HEK293T (cell line): ENCODE data around the gene YAF2.
"Not testable (repeated sequence)": the region's sequence is repeated elsewhere in the genome, so short reads cannot be mapped to it uniquely, and the experiment has no call there.

Experiments used
- CTCF ChIA-PET: fragments of 350-600 bp; formaldehyde crosslinking; extraction: SDS; loops from one replicate; lab custom pipeline; 2021; ENCODE audit warnings: antibody characterized with exemption, inconsistent platforms; lab: Yijun Ruan, JAX
- POLR2A ChIA-PET: fragments of 350-600 bp; formaldehyde crosslinking; extraction: SDS; loops from one replicate; lab custom pipeline; 2020; ENCODE audit warnings: antibody characterized with exemption, inconsistent platforms; lab: Yijun Ruan, JAX
- DNase-seq: peaks from one replicate; pipeline ENCODE4 v3.0.0; 2012; ENCODE audit warnings: mixed read lengths; ENCODE audit errors: extremely low spot score
- ARNT ChIP-seq: fragments of 450-650 bp; IDR thresholded peaks from 2 replicates; pipeline ENCODE4 v1.6.1; 2017; ENCODE audit warnings: mild to moderate bottlenecking
- BHLHE40 ChIP-seq: fragments of 450-650 bp; IDR thresholded peaks from 2 replicates; pipeline ENCODE4 v1.6.1; 2016; ENCODE audit warnings: mild to moderate bottlenecking, moderate library complexity, borderline replicate concordance
- CTBP1 ChIP-seq: fragments of 450-650 bp; IDR thresholded peaks from 2 replicates; pipeline ENCODE4 v1.6.1; 2016; ENCODE audit warnings: borderline replicate concordance
- ELF4 ChIP-seq: fragments of 450-650 bp; IDR thresholded peaks from 2 replicates; pipeline ENCODE4 v1.6.1; 2017; ENCODE audit warnings: antibody characterized with exemption
- FOXA1 ChIP-seq: fragments of 450-650 bp; IDR thresholded peaks from 2 replicates; pipeline ENCODE4 v1.6.1; 2016; ENCODE audit warnings: mild to moderate bottlenecking
- FOXK2 ChIP-seq: fragments of 450-650 bp; IDR thresholded peaks from 2 replicates; pipeline ENCODE4 v1.6.1; 2016; ENCODE audit warnings: mild to moderate bottlenecking
- FOXM1 ChIP-seq: fragments of 450-650 bp; IDR thresholded peaks from 2 replicates; pipeline ENCODE4 v1.6.1; 2017; ENCODE audit warnings: mild to moderate bottlenecking, borderline replicate concordance
- HDGF ChIP-seq: fragments of 450-650 bp; IDR thresholded peaks from 2 replicates; pipeline ENCODE4 v1.6.1; 2017; ENCODE audit warnings: antibody characterized with exemption, borderline replicate concordance
- L3MBTL2 ChIP-seq: fragments of 450-650 bp; conservative IDR thresholded peaks from 2 replicates; pipeline ENCODE4 v1.6.1; 2016; ENCODE audit warnings: mild to moderate bottlenecking
- LEF1 ChIP-seq: fragments of 450-650 bp; IDR thresholded peaks from 2 replicates; pipeline ENCODE4 v1.6.1; 2017; ENCODE audit warnings: mild to moderate bottlenecking, borderline replicate concordance
- NFRKB ChIP-seq: fragments of 450-650 bp; IDR thresholded peaks from 2 replicates; pipeline ENCODE4 v1.6.1; 2016; ENCODE audit warnings: mild to moderate bottlenecking, moderate library complexity
- SP1 ChIP-seq: fragments of 450-650 bp; IDR thresholded peaks from 2 replicates; pipeline ENCODE4 v1.6.1; 2017
- SUZ12 ChIP-seq: fragments of 450-650 bp; IDR thresholded peaks from 2 replicates; pipeline ENCODE4 v1.6.1; 2016; ENCODE audit warnings: mild to moderate bottlenecking
- TARDBP ChIP-seq: fragments of 450-650 bp; IDR thresholded peaks from 2 replicates; pipeline ENCODE4 v1.6.1; 2016
- ZNF384 ChIP-seq: fragments of 450-650 bp; IDR thresholded peaks from 2 replicates; pipeline ENCODE4 v1.6.1; 2016
- TF ChIP-seq, protein P1 (sequence below): fragments of 450-650 bp; IDR thresholded peaks from 2 replicates; pipeline ENCODE4 v1.6.1; 2016

Gene YAF2

DNA sequence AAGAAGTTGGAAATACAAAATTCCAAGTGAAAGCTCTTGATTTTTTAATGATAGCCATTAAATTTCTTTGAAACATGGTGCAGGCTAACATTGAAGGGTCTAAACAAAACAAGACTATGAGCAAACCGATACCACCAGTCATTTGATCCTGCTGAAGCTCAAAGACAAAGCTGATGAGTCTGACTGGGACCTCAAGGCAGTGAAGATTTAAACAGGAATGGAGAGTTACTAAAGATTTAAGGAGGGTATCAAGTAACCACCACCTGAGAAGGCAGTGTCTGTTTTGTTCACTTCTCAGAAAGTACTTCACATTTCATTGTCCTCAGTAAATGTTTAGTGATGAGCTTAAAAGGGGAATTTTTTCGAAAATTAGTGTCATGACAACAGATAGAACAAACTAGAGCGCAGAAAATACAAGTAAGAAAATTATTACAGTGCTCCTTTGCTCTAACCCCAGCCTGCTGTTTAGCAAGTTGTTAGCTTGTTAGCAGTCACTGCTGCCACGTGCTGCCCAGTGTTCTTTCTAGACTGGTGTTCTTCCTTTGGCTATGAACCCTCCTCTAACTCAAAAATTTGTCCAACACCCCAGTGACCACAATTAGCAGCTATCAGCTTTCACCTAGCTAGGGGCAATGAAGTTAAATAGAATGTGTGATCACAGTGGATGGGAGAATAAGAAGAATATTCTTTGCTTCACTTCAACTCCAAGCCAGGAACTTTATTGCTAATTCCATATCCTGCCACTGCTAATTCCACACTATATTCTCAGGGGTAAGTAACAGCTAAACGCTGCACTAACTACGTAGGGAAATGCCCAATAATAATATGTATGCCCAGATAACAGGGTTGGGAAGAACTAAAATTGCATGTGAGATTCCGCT is 41.1 kb downstream of the YAF2 start:
- CTCF ChIA-PET = no interaction called here
- POLR2A ChIA-PET = no interaction called here
- no peak for DNase-seq
- TF ChIP-seq HDGF (no peak), SUZ12 (no peak), SP1 (no peak), CTBP1 (no peak), ARNT (no peak), NFRKB (no peak), FOXA1 (no peak), BHLHE40 (no peak), ZNF384 (no peak), L3MBTL2 (no peak), FOXM1 (no peak), FOXK2 (no peak), ELF4 (no peak), TARDBP (no peak), LEF1 (no peak)
- TF ChIP-seq, protein P1, sequence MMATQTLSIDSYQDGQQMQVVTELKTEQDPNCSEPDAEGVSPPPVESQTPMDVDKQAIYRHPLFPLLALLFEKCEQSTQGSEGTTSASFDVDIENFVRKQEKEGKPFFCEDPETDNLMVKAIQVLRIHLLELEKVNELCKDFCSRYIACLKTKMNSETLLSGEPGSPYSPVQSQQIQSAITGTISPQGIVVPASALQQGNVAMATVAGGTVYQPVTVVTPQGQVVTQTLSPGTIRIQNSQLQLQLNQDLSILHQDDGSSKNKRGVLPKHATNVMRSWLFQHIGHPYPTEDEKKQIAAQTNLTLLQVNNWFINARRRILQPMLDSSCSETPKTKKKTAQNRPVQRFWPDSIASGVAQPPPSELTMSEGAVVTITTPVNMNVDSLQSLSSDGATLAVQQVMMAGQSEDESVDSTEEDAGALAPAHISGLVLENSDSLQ = no peak

DNA sequence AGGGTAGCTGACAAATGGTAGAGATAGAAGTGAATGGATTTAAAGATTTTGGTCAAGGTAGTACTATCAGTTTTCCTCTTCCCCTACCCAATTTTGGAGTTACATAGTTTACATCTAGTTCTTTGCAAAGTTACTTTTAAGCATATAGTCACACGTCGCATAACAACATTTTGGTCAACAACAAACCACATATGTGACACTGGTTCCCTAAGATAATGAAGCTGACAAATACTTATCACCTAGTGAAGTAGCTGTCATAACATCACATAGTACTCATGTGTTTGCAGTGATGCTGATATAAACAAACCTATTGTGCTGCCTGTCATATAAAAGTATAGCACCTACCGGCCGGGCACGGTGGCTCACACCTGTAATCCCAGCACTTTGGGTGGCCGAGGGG is 45.4 kb downstream of the YAF2 start:
- ChIA-PET CTCF (no interaction called here), POLR2A (no interaction called here)
- no peak for TF ChIP-seq LEF1
- TF ChIP-seq, protein P1 = no peak
- no peak for TF ChIP-seq FOXM1
- TF ChIP-seq L3MBTL2 = no peak
- no peak for TF ChIP-seq ZNF384
- TF ChIP-seq FOXK2 = no peak
- TF ChIP-seq CTBP1 = no peak
- TF ChIP-seq TARDBP = no peak
- no peak for TF ChIP-seq ELF4
- TF ChIP-seq FOXA1 = no peak
- TF ChIP-seq SP1 = no peak
- DNase-seq = no peak

DNA sequence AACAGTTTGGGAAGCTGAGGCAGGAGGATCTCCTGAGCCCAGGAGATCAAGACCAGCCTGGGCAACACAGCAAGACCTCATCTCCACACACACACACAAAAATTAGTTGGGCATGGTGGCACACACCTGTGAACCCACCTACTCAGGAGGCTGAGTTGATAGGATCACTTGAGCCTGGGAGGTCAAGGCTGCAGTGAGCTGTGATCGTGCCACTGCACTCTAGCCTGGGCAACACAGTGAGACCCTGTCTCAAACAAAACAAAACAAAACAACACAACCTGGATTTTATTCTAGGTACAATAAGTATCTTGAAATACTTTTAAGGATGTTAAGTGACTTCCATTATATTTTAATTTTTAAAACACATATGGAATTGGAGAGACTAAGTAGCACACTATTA is 45.8 kb downstream of the YAF2 start:
- ChIA-PET POLR2A (no interaction called here), CTCF (no interaction called here)
- TF ChIP-seq LEF1 = no peak
- no peak for TF ChIP-seq ELF4
- no peak for TF ChIP-seq SP1
- TF ChIP-seq FOXK2 = no peak
- TF ChIP-seq FOXA1 = no peak
- no peak for TF ChIP-seq TARDBP
- no peak for TF ChIP-seq BHLHE40
- no peak for TF ChIP-seq CTBP1
- no peak for TF ChIP-seq FOXM1
- no peak for TF ChIP-seq ZNF384
- no peak for TF ChIP-seq ARNT
- TF ChIP-seq NFRKB = no peak
- no peak for TF ChIP-seq SUZ12
- TF ChIP-seq L3MBTL2 = no peak
- TF ChIP-seq HDGF = no peak
- TF ChIP-seq, protein P1 = no peak
- DNase-seq = no peak

DNA sequence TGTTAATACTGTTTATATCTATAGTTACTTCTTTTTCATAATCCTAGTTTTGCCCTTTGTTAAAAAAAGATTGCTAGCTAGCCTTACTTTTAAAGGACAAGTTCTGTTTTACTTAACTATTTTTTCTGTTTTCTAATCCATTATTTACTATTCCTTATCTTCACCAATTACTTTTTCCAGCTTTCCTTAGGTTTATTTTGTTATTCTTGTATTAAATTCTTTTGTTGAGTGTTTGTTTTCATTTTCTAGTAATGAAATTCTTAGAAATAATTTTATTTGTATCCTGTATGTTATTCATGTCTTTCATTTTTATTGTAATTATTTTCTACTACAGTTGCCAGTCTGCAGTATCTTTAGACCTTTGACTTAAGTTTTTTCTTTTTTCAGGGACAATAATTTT is 47.7 kb downstream of the YAF2 start:
- DNase-seq = no peak
- ChIA-PET POLR2A (no interaction called here), CTCF (no interaction called here)
- TF ChIP-seq LEF1 (no peak), ZNF384 (no peak), NFRKB (no peak), BHLHE40 (no peak), TARDBP (no peak), FOXK2 (no peak), SP1 (no peak), ARNT (no peak), ELF4 (no peak), L3MBTL2 (no peak), FOXA1 (no peak), CTBP1 (no peak), HDGF (no peak), FOXM1 (no peak), SUZ12 (no peak)
- TF ChIP-seq, protein P1 = no peak

DNA sequence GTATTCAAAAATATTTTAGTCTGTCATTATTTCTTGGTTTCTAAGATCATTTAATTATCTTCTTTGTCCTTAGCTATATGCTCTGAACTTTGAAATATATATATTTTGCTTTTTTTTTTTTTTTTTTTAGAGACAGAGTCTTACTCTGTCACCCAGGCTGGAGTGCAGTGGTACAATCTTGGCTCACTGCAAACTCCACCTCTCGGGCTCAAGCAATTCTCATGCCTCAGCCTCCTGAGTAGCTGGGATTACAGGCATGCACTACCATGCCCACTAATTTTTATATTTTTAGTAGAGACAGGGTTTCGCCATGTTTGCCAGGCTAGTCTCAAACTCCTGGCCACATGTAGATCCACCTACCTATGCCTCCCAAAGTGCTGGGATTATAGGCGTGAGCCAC is 49.8 kb downstream of the YAF2 start:
- DNase-seq, POLR2A ChIA-PET, CTCF ChIA-PET: not testable (repeated sequence)
